NCI-H345 (cell line): ENCODE measurements around the gene FAH.

Experiments used
- DNase-seq: peaks from one replicate; lab custom pipeline; 2025; lab: John Stamatoyannopoulos, UW

The FAH gene

GRCh38 chr15:80173022-80173759 lies 20.4 kb downstream of the FAH start:
- peak; percentile 45 for DNase-seq

GRCh38 chr15:80174017-80174746 lies 21.4 kb downstream of the FAH start:
- no peak for DNase-seq

GRCh38 chr15:80175436-80175835 lies 22.6 kb downstream of the FAH start:
- no peak for DNase-seq

GRCh38 chr15:80176443-80176842 lies 23.6 kb downstream of the FAH start:
- DNase-seq: no peak

GRCh38 chr15:80177156-80177555 lies 24.4 kb downstream of the FAH start:
- DNase-seq: no peak

GRCh38 chr15:80179025-80179759 lies 26.4 kb downstream of the FAH start:
- DNase-seq: no peak

GRCh38 chr15:80179935-80180334 lies 27.1 kb downstream of the FAH start:
- DNase-seq: no peak

GRCh38 chr15:80180468-80180867 lies 27.7 kb downstream of the FAH start:
- no peak for DNase-seq

- DNase-seq: no peak
Observed at GRCh38 chr15:80180986-80181385, 28.2 kb downstream of the FAH start.

- DNase-seq: no peak
Observed at GRCh38 chr15:80182611-80183261, 29.9 kb downstream of the FAH start.

GRCh38 chr15:80183306-80183705 lies 30.5 kb downstream of the FAH start:
- DNase-seq: no peak

GRCh38 chr15:80183886-80184285 lies 31.1 kb downstream of the FAH start:
- no peak for DNase-seq

GRCh38 chr15:80184554-80184953 lies 31.8 kb downstream of the FAH start:
- no peak for DNase-seq

GRCh38 chr15:80185152-80185551 lies 32.4 kb downstream of the FAH start:
- DNase-seq: no peak

- no peak for DNase-seq
Observed at GRCh38 chr15:80186066-80186465, 33.3 kb downstream of the FAH start.

GRCh38 chr15:80186597-80186996 lies 33.8 kb downstream of the FAH start:
- no peak for DNase-seq

GRCh38 chr15:80188251-80188650 lies 35.5 kb downstream of the FAH start:
- DNase-seq: peak; percentile 7

- no peak for DNase-seq
Observed at GRCh38 chr15:80191198-80191597, 38.4 kb downstream of the FAH start.

GRCh38 chr15:80191897-80192595 lies 39.2 kb downstream of the FAH start:
- DNase-seq: no peak

- DNase-seq: no peak
Observed at GRCh38 chr15:80194186-80194585, 41.4 kb downstream of the FAH start.

- no peak for DNase-seq
Observed at GRCh38 chr15:80194914-80195313, 42.1 kb downstream of the FAH start.

- DNase-seq: no peak
Observed at GRCh38 chr15:80199366-80199765, 46.6 kb downstream of the FAH start.
